ENCODE results near the gene YIPF1.

The YIPF1 gene

DNA sequence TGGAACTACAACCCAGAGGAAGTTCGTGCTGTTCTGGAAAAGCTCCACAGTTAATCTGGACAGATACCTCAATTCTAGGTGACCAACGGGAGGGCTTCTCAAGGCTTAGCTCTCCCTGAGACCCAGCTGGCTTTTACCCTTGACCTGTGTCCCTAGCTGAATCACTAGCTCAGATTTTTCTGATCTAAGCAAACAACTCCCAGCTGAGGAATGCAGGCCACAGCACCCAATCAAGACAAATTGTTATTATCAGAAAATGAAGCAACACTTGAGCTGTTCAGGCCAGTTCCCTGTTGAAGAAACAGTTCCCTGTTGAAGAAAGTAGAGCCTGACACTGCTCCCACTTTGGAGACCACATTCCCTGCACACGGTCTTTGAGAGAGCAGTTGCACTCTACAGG, 20.3 kb upstream of the YIPF1 start:
- TF ChIP-seq, protein P1, sequence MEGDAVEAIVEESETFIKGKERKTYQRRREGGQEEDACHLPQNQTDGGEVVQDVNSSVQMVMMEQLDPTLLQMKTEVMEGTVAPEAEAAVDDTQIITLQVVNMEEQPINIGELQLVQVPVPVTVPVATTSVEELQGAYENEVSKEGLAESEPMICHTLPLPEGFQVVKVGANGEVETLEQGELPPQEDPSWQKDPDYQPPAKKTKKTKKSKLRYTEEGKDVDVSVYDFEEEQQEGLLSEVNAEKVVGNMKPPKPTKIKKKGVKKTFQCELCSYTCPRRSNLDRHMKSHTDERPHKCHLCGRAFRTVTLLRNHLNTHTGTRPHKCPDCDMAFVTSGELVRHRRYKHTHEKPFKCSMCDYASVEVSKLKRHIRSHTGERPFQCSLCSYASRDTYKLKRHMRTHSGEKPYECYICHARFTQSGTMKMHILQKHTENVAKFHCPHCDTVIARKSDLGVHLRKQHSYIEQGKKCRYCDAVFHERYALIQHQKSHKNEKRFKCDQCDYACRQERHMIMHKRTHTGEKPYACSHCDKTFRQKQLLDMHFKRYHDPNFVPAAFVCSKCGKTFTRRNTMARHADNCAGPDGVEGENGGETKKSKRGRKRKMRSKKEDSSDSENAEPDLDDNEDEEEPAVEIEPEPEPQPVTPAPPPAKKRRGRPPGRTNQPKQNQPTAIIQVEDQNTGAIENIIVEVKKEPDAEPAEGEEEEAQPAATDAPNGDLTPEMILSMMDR (IDR thresholded peaks at IDR 0.05; ENCODE audit: control insufficient read depth, extremely low read depth, insufficient read depth) = no peak
- DNase-seq (ENCODE audit: low read depth) = no peak
- H3K4me3 ChIP-seq (ENCODE audit: low read depth, low read length) = no peak overlapping the region

DNA sequence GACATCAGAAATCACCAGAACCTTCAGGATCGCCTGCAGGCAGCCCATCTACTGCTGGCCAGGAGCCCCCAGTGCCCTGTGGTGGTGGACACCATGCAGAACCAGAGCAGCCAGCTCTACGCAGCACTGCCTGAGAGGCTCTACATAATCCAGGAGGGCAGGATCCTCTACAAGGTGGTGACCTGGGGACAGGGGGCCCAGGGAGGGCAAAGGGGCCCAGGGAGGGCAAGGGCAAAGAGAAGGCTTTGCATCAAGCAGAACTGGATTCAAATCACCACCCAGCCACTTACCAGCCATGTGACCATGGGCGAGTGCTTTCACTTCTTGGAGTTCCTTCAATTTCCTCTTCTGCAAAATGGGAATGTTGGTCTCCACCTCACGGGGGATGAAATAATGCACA, 16.5 kb upstream of the YIPF1 start:
- TF ChIP-seq, protein P1 (IDR thresholded peaks at IDR 0.05; ENCODE audit: control insufficient read depth, extremely low read depth, insufficient read depth) = no peak
- H3K4me3 ChIP-seq (ENCODE audit: low read depth, low read length) = no peak overlapping the region
- DNase-seq (ENCODE audit: low read depth) = no peak

DNA sequence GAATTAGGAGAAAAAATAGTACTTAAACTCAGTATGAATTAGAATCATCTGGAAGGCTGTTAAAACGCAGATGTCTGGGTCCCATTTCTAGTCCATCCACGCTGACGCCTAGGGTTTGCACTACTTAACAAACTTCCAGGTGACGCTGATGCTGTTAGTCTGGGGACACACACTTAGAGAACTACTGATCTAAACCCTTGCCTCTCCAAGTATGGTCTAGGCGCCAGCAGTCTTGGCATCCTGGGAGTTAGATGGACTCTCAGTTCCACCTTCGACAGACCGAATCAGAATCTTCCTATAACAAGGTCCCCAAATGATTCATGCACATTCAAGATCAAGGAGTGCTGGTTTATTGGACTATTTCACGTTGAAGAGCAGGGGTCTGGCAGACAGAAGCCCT, 15.9 kb upstream of the YIPF1 start:
- TF ChIP-seq, protein P1 (IDR thresholded peaks at IDR 0.05; ENCODE audit: control insufficient read depth, extremely low read depth, insufficient read depth) = no peak
- H3K4me3 ChIP-seq (ENCODE audit: low read depth, low read length) = no peak overlapping the region
- no peak for DNase-seq (ENCODE audit: low read depth)

DNA sequence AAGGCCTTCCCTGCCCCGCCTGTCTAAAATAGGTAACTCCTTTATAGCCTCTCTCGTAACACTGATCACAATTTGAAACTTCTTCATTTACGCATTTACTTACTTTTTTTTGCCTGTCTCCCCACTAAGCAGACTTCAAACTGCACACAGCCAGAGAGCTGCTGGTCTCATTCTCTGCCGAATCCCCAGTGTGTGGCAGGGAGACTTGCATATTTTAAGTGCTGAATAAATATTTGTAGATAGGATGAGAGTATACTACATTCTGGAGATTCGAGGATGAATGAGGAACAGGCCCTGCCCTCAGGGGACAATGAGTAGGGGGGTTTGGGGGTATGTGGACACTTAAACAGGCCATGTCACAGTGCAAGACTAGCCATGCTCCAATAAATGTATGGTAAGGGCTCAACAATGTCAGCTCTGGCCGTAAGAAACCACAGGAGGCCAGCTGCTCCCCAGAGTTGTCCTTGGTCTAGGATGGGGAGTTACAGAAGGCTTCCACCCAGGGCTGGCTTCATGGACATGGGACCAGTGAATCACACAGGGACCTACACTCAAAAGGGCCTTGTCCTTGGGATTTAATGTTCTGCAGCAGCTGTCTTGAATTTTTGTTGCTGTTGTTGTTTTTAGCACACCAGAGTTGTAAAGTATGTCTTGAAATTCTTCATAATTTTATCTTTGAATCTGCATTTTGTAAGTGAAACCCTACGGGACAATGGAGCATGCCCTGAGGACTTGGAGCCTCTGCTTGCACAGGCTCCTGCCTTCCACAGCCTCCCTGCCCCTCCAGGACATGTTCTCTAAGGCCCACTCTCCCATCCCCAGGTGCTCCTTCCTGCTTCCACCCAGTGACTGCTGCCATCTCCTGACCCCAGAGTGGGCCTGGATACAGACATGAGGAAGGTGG, 12.9 kb upstream of the YIPF1 start:
- TF ChIP-seq, protein P1 (IDR thresholded peaks at IDR 0.05; ENCODE audit: control insufficient read depth, extremely low read depth, insufficient read depth) = no peak

DNA sequence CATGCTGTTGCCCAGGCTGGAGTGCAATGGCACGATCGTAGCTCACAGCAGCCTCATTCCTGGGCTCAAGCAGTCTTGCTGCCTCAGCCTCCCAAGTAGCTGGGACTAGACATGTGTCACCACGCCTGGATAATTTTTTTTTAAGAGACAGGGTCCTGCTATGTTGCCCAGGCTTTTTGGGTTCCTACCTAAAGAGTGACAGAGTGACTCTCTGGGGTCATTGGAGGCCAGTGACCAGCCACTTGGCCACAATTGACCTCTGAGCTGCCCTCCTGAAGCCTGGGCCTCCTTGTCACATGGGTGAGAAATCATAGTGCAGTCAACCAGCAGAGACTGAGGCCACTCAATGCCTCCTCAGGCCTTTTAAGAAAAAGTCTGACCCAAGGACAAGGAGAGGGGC, 10.1 kb upstream of the YIPF1 start:
- no peak overlapping the region for H3K4me3 ChIP-seq (ENCODE audit: low read depth, low read length)
- TF ChIP-seq, protein P1 (IDR thresholded peaks at IDR 0.05; ENCODE audit: control insufficient read depth, extremely low read depth, insufficient read depth) = no peak
- DNase-seq (ENCODE audit: low read depth) = no peak

More for the DNA sequence above, 12.9 kb upstream of the YIPF1 start:
- no peak overlapping the region for H3K4me3 ChIP-seq (ENCODE audit: low read depth, low read length)
- DNase-seq (ENCODE audit: low read depth) = no peak

DNA sequence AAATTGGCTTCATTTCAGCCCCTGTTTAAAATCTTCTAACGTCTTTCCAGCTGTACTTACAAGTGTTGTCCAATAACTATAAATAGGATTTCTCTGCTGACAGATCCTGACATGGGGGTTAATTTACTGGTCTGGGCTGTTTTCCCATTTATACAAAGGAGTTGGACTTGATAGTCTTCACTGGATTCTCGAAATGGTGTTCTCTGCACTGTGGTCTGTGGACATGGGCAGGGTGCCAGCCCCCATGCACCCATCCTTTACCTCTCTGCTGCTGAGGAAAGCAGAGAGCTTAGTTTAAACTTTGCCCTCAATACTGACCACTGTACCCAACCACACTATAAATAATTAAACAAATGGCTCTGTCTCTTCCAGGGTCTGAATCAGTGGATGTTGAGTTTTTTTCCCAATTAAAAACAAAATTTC, 9.6 kb upstream of the YIPF1 start:
- peak; percentile 87 for DNase-seq (ENCODE audit: low read depth)
- TF ChIP-seq, protein P1 (IDR thresholded peaks at IDR 0.05; ENCODE audit: control insufficient read depth, extremely low read depth, insufficient read depth) = 0 out of 2 replicates have a peak, but pooled peaks have one; percentile 1
- no peak overlapping the region for H3K4me3 ChIP-seq (ENCODE audit: low read depth, low read length)
